MCF 10A (cell line): ENCODE measurements around the gene VAC14. TPM values are rescaled to one million over a fixed set of nuclear protein-coding genes. Genes with fewer than 3 reads are reported as not detected.

Experiments used
- BruUV-seq: library from RNA; stranded (reverse); fragments of 400-500 nt; replicated peaks from 2 replicates; lab custom pipeline; 2021; lab: Mats Ljungman, UMichigan
- CTCF ChIA-PET: fragments of 300-600 bp; sonication (Branson Sonifier 250); formaldehyde crosslinking; extraction: SDS; loops from one replicate; lab custom pipeline; 2021; ENCODE audit warnings: antibody characterized with exemption, inconsistent platforms; lab: Yijun Ruan, JAX
- POLR2A ChIA-PET: fragments of 300-600, 350-650 bp; sonication (Branson Sonifier 250); formaldehyde crosslinking; extraction: SDS; loops from one replicate; lab custom pipeline; 2020; ENCODE audit warnings: antibody characterized with exemption, inconsistent platforms; lab: Yijun Ruan, JAX
- DNase-seq: peaks from one replicate; pipeline ENCODE4 v3.0.0-alpha.2; 2018; ENCODE audit not compliant: unreplicated experiment
- H3K27ac Mint-ChIP-seq: one replicate; pipeline ENCODE4 v1.8.0; 2022; ENCODE audit warnings: mild to moderate bottlenecking, low read depth, mixed read lengths; ENCODE audit not compliant: unreplicated experiment
- H3K27me3 Mint-ChIP-seq: one replicate; pipeline ENCODE4 v1.8.0; 2022; ENCODE audit warnings: mixed read lengths; ENCODE audit not compliant: insufficient read depth, unreplicated experiment
- H3K36me3 Mint-ChIP-seq: one replicate; pipeline ENCODE4 v1.8.0; 2022; ENCODE audit warnings: mild to moderate bottlenecking, moderate library complexity, mixed read lengths; ENCODE audit not compliant: insufficient read depth, unreplicated experiment
- H3K4me1 Mint-ChIP-seq: one replicate; pipeline ENCODE4 v1.8.0; 2022; ENCODE audit warnings: mixed read lengths; ENCODE audit not compliant: insufficient read depth, unreplicated experiment
- H3K4me3 Mint-ChIP-seq: one replicate; pipeline ENCODE4 v1.8.0; 2022; ENCODE audit warnings: mild to moderate bottlenecking, moderate library complexity, mixed read lengths; ENCODE audit not compliant: unreplicated experiment
- H3K9me3 Mint-ChIP-seq: one replicate; pipeline ENCODE4 v1.8.0; 2022; ENCODE audit warnings: mixed read lengths; ENCODE audit not compliant: unreplicated experiment
- intact Hi-C: fragments of 100-400 bp; cut with micrococcal nuclease; formaldehyde crosslinking; loops from 2 replicates; pipeline ENCODE4 v1.14.1; 2022
- total RNA-seq: library from RNA; stranded (reverse); gene quantifications from 2 replicates; pipeline ENCODE4 v1.2.3, GENCODE V29; 2022
- TF ChIP-seq, protein P1 (sequence below): fragments of 200-600 bp; IDR thresholded peaks from one replicate; pipeline ENCODE4 v1.8.0; 2022; ENCODE audit warnings: antibody characterized with exemption, mild to moderate bottlenecking; ENCODE audit not compliant: unreplicated experiment

The VAC14 gene
- total RNA-seq, 1 experiment from 2014 or later, result 25.5 TPM

DNA sequence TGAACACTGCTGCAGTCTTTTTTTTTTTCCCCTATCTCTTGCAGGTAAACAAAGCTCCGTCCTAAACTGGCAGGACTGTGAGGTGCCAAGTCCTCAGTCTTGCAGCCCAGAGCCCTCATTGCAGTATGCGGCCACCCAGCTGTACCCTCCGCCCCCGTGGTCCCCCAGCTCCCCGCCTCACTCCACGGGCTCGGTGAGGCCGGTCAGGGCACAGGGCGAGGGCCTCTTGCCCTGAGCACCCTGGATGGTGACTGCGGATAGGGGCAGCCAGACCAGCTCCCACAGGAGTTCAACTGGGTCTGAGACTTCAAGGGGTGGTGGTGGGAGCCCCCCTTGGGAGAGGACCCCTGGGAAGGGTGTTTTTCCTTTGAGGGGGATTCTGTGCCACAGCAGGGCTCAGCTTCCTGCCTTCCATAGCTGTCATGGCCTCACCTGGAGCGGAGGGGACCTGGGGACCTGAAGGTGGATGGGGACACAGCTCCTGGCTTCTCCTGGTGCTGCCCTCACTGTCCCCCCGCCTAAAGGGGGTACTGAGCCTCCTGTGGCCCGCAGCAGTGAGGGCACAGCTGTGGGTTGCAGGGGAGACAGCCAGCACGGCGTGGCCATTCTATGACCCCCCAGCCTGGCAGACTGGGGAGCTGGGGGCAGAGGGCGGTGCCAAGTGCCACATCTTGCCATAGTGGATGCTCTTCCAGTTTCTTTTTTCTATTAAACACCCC is 140.8 kb downstream of the VAC14 start:
- Mint-ChIP-seq H3K9me3 (no peaks in the 10 kb centered on the region), H3K4me3 (no peak overlapping the region), H3K36me3 (peaks cover 38% of the 10 kb centered on the region), H3K27ac (no peak overlapping the region), H3K27me3 (no peaks in the 10 kb centered on the region), H3K4me1 (no peaks in the 10 kb centered on the region)
- TF ChIP-seq, protein P1, sequence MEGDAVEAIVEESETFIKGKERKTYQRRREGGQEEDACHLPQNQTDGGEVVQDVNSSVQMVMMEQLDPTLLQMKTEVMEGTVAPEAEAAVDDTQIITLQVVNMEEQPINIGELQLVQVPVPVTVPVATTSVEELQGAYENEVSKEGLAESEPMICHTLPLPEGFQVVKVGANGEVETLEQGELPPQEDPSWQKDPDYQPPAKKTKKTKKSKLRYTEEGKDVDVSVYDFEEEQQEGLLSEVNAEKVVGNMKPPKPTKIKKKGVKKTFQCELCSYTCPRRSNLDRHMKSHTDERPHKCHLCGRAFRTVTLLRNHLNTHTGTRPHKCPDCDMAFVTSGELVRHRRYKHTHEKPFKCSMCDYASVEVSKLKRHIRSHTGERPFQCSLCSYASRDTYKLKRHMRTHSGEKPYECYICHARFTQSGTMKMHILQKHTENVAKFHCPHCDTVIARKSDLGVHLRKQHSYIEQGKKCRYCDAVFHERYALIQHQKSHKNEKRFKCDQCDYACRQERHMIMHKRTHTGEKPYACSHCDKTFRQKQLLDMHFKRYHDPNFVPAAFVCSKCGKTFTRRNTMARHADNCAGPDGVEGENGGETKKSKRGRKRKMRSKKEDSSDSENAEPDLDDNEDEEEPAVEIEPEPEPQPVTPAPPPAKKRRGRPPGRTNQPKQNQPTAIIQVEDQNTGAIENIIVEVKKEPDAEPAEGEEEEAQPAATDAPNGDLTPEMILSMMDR, result no peak
- ChIA-PET POLR2A (interaction anchor here (0.7 kb wide), 1 partner anchor 152 kb away, joined by 3 read pairs; no protein-coding TSS in a partner anchor), CTCF (interaction anchor here (3.4 kb wide), 1 partner anchor 111 kb away, joined by 18 read pairs; no protein-coding TSS in a partner anchor)
- intact Hi-C loops, result no loop called here
- BruUV-seq, result no TSS peak
- DNase-seq, result no peak

DNA sequence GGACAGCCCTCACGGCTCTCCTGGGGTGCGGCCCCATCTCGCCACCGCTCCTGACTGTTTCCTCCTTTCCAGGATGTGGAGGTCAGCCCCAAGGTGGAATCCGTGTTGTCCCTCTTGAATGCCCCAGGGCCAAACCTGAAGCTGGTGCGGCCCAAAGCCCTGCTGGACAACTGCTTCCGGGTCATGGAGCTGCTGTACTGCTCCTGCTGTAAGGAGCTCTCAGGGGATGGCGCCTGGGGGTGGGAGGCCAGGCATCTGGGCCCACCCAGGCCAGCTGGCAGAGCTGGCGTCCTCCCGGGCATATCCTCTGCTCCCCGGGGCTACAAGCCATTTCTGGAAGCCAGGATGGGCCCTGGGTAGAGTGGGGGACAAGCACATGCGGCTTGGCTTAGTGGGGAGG is 141.4 kb downstream of the VAC14 start:
- DNase-seq, result no peak
- no TSS peak for BruUV-seq
- Mint-ChIP-seq H3K4me3 (no peak overlapping the region), H3K9me3 (no peaks in the 10 kb centered on the region), H3K27ac (no peak overlapping the region), H3K27me3 (no peaks in the 10 kb centered on the region), H3K4me1 (no peaks in the 10 kb centered on the region), H3K36me3 (peaks cover 37% of the 10 kb centered on the region)
- CTCF ChIA-PET, result interaction anchor here (0.6 to 3.4 kb wide), 2 partner anchors 8 to 111 kb away, joined by 3 to 18 read pairs; no protein-coding TSS in a partner anchor
- intact Hi-C loops, result no loop called here
- POLR2A ChIA-PET, result no interaction called here
- TF ChIP-seq, protein P1, result no peak

DNA sequence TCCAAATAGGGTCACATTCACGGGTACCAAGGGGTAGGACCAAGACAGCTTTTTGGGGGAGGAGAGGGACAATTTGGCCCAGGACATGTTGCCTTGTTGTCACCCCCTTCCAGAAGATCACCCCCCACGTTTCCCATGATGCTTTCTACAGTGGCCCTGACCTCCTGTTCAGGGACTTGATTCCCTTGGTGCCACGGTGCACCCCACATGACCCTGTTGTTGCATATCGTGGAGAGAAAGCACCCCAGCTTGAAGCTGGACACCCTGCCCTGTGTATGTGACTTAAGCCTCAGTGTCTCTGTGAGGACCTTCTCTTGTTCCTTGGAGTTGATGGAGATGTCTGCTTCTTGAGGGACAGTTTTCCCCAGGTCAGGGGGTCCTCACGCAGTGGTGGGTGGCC is 142.0 kb downstream of the VAC14 start:
- no peak for DNase-seq
- intact Hi-C loops, result no loop called here
- H3K4me1 Mint-ChIP-seq, result peaks cover 2% of the 10 kb centered on the region
- no peak overlapping the region for H3K4me3 Mint-ChIP-seq
- H3K27me3 Mint-ChIP-seq, result no peaks in the 10 kb centered on the region
- no peaks in the 10 kb centered on the region for H3K9me3 Mint-ChIP-seq
- BruUV-seq, result no TSS peak
- TF ChIP-seq, protein P1, result no peak
- ChIA-PET POLR2A (no interaction called here), CTCF (interaction anchor here (0.6 to 3.4 kb wide), 3 partner anchors 9 to 328 kb away, joined by 3 to 18 read pairs (median 4); no protein-coding TSS in a partner anchor)
- H3K36me3 Mint-ChIP-seq, result peaks cover 30% of the 10 kb centered on the region
- H3K27ac Mint-ChIP-seq, result no peak overlapping the region

DNA sequence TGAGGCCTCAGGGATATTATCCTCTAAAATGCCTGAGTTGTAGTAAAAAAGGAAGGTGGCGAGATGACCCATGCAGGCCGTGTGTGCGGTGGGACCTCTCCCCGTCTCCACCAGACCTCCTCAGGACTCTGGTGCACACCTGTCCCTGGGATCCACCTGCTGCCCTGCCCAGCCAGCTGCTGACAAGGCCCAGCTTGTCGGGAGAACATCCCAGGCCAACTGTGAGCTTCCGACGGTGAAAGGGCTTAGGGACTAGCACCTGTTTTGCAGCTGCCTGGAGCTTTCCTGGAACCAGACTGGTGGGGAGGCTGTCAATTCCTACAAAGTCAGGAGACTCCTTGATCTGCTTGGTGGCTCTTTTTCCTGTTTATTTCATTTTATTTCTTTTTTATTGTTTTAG is 143.0 kb downstream of the VAC14 start:
- intact Hi-C loops, result no loop called here
- Mint-ChIP-seq H3K36me3 (peaks cover 23% of the 10 kb centered on the region), H3K4me1 (peaks cover 6% of the 10 kb centered on the region), H3K27me3 (no peaks in the 10 kb centered on the region), H3K4me3 (no peak overlapping the region), H3K27ac (no peak overlapping the region), H3K9me3 (no peaks in the 10 kb centered on the region)
- POLR2A ChIA-PET, result no interaction called here
- no peak for DNase-seq
- BruUV-seq, result no TSS peak
- TF ChIP-seq, protein P1, result no peak
- CTCF ChIA-PET, result interaction anchor here (0.8 to 3.4 kb wide), 3 partner anchors 9 to 327 kb away, joined by 3 to 18 read pairs (median 4); no protein-coding TSS in a partner anchor
